ENCODE results near the gene MASP1. TPM values are rescaled to one million over a fixed set of nuclear protein-coding genes. Genes with fewer than 3 reads are reported as not detected.

The MASP1 gene
- total RNA-seq, 5 donors from 2014 or later (not counting 1 experiment from before 2014, with no cell fraction given) = 0.38 TPM; not detected in 4

DNA sequence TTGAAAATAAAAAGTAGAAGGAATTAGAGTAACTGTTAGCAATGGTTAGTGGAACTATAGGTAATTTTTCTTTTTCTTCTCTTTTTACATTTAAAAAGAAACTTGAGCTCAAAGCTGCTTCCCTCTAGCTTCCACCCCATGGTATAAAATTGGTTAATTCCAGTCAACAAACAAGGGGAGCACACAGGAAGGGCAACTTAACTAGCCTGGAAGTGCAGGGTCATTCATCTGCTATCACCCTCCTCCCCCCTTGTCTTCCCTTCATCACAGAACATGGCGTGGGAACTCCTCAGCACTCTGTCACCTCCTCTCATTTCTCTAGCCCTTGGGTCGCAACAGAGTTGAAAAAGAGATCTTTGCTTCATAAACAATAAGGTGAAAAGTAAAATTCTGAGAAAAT, 20.0 kb downstream of the MASP1 start:
- Mint-ChIP-seq H3K36me3 (no peaks in the 10 kb centered on the region), H3K4me1 (no peaks in the 10 kb centered on the region), H3K9me3 (peaks cover 7 to 18% (median 16%) of the 10 kb centered on the region in 3 donors), H3K4me3 (no peak overlapping the region), H3K27me3 (peaks cover 15 to 33% of the 10 kb centered on the region in 2 donors), H3K27ac (no peak overlapping the region)
- no peak overlapping the region for H3K27ac ChIP-seq (ENCODE audit: low read length)
- H3K4me1 ChIP-seq (ENCODE audit: control insufficient read depth in 1 of 2, extremely low read depth in 1 of 2, insufficient read depth in 2 of 2, low read length in 2 of 2) = no peaks in the 10 kb centered on the region
- no peaks in the 10 kb centered on the region for H3K9me3 ChIP-seq
- POLR2A ChIA-PET = no interaction called here
- peaks cover 0 to 3% of the 10 kb centered on the region in 2 experiments for H3K27me3 ChIP-seq (replicated peaks in 1 of 2; ENCODE audit: control insufficient read depth in 2 of 2, extremely low read depth in 1 of 2, insufficient read depth in 2 of 2, low read length in 1 of 2)
- no peak for DNase-seq
- no peaks in the 10 kb centered on the region for H3K36me3 ChIP-seq (ENCODE audit: control insufficient read depth in 2 of 2, extremely low read depth in 1 of 2, insufficient read depth in 1 of 2, low read length in 1 of 2)
- CTCF ChIA-PET = no interaction called here
- WGBS (ENCODE audit: insufficient coverage) = no CpG with 5 or more reads among the region's 2 CpGs
- no peak for ATAC-seq (replicated peaks in 1 of 4)
- no peak overlapping the region for H3K4me3 ChIP-seq (ENCODE audit: control insufficient read depth in 1 of 2, extremely low read depth in 1 of 2, low read length in 1 of 2)

DNA sequence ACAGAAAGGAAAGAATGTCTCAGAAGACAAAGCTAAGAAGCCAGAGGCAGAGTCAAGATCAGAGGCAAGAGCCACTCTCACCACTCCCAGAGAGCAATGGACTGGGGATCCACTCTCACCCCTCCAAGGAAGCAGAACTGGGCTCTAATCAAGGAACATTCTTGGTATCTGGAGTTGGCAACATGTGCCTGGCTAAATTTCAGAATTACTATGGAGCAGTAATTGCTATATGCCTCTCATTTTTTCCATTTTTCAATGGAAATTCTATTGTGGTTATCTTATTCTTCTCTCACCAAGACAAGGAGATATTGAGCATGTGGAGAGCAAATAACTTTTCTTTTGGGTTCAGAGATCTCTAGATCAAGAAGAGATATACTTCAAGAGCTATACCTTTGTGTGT, 22.1 kb downstream of the MASP1 start:
- Histone ChIP-seq H3K36me3 (ENCODE audit: control insufficient read depth in 2 of 2, extremely low read depth in 1 of 2, insufficient read depth in 1 of 2, low read length in 1 of 2) (no peaks in the 10 kb centered on the region), H3K27me3 (replicated peaks in 1 of 2; ENCODE audit: control insufficient read depth in 2 of 2, extremely low read depth in 1 of 2, insufficient read depth in 2 of 2, low read length in 1 of 2) (peaks cover 0 to 3% of the 10 kb centered on the region in 2 experiments), H3K27ac (ENCODE audit: low read length) (no peak overlapping the region), H3K4me3 (ENCODE audit: control insufficient read depth in 1 of 2, extremely low read depth in 1 of 2, low read length in 1 of 2) (no peak overlapping the region), H3K9me3 (no peaks in the 10 kb centered on the region), H3K4me1 (ENCODE audit: control insufficient read depth in 1 of 2, extremely low read depth in 1 of 2, insufficient read depth in 2 of 2, low read length in 2 of 2) (no peaks in the 10 kb centered on the region)
- ATAC-seq (replicated peaks in 1 of 4) = no peak
- ChIA-PET CTCF (no interaction called here), POLR2A (no interaction called here)
- no peak overlapping the region for H3K27ac Mint-ChIP-seq
- DNase-seq = no peak
- no peaks in the 10 kb centered on the region for H3K4me1 Mint-ChIP-seq
- H3K27me3 Mint-ChIP-seq = peaks cover 25 to 51% of the 10 kb centered on the region in 2 donors
- no peak overlapping the region for H3K4me3 Mint-ChIP-seq
- H3K9me3 Mint-ChIP-seq = peaks cover 7 to 18% (median 16%) of the 10 kb centered on the region in 3 donors
- H3K36me3 Mint-ChIP-seq = no peaks in the 10 kb centered on the region

DNA sequence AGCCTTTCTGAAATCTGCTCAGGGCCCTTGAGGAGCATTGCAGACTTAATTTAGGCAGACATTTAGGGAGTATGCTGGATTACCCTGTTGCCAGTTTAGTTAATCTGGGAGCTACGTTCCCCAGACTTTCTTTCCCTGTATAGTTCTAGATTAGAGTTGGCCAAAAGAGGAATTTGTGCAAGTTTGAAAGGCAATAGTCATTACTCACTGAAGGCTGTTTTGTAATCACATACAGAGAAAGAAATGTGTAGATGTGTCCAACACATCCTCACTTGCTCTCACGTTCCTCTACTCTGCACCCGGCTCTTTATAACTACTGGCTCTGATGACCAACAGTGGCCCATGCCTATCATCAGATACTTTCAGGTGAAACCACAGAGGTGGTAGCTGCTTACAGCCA, 24.2 kb downstream of the MASP1 start:
- Histone ChIP-seq H3K4me3 (ENCODE audit: control insufficient read depth in 1 of 2, extremely low read depth in 1 of 2, low read length in 1 of 2) (no peak overlapping the region), H3K4me1 (ENCODE audit: control insufficient read depth in 1 of 2, extremely low read depth in 1 of 2, insufficient read depth in 2 of 2, low read length in 2 of 2) (no peaks in the 10 kb centered on the region), H3K9me3 (no peaks in the 10 kb centered on the region), H3K27me3 (replicated peaks in 1 of 2; ENCODE audit: control insufficient read depth in 2 of 2, extremely low read depth in 1 of 2, insufficient read depth in 2 of 2, low read length in 1 of 2) (peaks cover 0 to 3% of the 10 kb centered on the region in 2 experiments), H3K36me3 (ENCODE audit: control insufficient read depth in 2 of 2, extremely low read depth in 1 of 2, insufficient read depth in 1 of 2, low read length in 1 of 2) (no peaks in the 10 kb centered on the region), H3K27ac (ENCODE audit: low read length) (no peak overlapping the region)
- POLR2A ChIA-PET = no interaction called here
- no peaks in the 10 kb centered on the region for H3K4me1 Mint-ChIP-seq
- H3K9me3 Mint-ChIP-seq = peaks cover 7 to 18% (median 16%) of the 10 kb centered on the region in 3 donors
- CTCF ChIA-PET = no interaction called here
- H3K36me3 Mint-ChIP-seq = no peaks in the 10 kb centered on the region
- H3K27ac Mint-ChIP-seq = no peak overlapping the region
- ATAC-seq (replicated peaks in 1 of 4) = no peak
- 80% methylated on average over 2 of the region's 3 CpGs for WGBS (ENCODE audit: insufficient coverage)
- peaks cover 25 to 60% of the 10 kb centered on the region in 2 donors for H3K27me3 Mint-ChIP-seq
- no peak overlapping the region for H3K4me3 Mint-ChIP-seq
- DNase-seq = no peak

DNA sequence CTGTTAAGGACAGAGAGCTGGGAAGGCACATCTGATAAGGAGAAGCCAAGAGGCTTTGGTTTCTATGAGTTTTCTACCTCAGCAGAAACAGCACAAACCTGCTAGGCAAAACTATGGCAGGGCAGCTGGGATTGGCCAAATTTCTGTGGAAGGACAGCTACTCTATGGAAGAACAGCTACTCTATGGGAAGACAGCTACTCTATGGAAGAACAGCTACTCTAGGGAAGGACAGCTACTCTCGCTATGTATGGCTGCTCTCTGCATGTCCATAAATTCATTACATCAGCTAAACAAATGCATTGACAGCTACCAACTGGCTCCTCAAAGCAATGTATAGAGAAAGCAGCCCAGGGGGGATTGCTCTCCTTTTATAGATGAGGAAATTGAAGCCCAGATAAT, 24.8 kb downstream of the MASP1 start:
- Mint-ChIP-seq H3K36me3 (no peaks in the 10 kb centered on the region), H3K27me3 (peaks cover 27 to 60% of the 10 kb centered on the region in 2 donors), H3K9me3 (peaks cover 7 to 18% (median 16%) of the 10 kb centered on the region in 3 donors), H3K27ac (no peak overlapping the region), H3K4me3 (no peak overlapping the region), H3K4me1 (no peaks in the 10 kb centered on the region)
- peaks cover 0 to 3% of the 10 kb centered on the region in 2 experiments for H3K27me3 ChIP-seq (replicated peaks in 1 of 2; ENCODE audit: control insufficient read depth in 2 of 2, extremely low read depth in 1 of 2, insufficient read depth in 2 of 2, low read length in 1 of 2)
- DNase-seq = no peak
- WGBS (ENCODE audit: insufficient coverage) = no CpG with 5 or more reads among the region's 1 CpG
- CTCF ChIA-PET = no interaction called here
- no peak overlapping the region for H3K4me3 ChIP-seq (ENCODE audit: control insufficient read depth in 1 of 2, extremely low read depth in 1 of 2, low read length in 1 of 2)
- no peak for ATAC-seq (replicated peaks in 1 of 4)
- POLR2A ChIA-PET = interaction anchor here in 1 of 2 donors (0.7 kb wide), 1 partner anchor 1244 kb away, joined by 3 read pairs; no protein-coding TSS in a partner anchor
- H3K27ac ChIP-seq (ENCODE audit: low read length) = no peak overlapping the region
- H3K36me3 ChIP-seq (ENCODE audit: control insufficient read depth in 2 of 2, extremely low read depth in 1 of 2, insufficient read depth in 1 of 2, low read length in 1 of 2) = no peaks in the 10 kb centered on the region
- H3K9me3 ChIP-seq = no peaks in the 10 kb centered on the region
- no peaks in the 10 kb centered on the region for H3K4me1 ChIP-seq (ENCODE audit: control insufficient read depth in 1 of 2, extremely low read depth in 1 of 2, insufficient read depth in 2 of 2, low read length in 2 of 2)

DNA sequence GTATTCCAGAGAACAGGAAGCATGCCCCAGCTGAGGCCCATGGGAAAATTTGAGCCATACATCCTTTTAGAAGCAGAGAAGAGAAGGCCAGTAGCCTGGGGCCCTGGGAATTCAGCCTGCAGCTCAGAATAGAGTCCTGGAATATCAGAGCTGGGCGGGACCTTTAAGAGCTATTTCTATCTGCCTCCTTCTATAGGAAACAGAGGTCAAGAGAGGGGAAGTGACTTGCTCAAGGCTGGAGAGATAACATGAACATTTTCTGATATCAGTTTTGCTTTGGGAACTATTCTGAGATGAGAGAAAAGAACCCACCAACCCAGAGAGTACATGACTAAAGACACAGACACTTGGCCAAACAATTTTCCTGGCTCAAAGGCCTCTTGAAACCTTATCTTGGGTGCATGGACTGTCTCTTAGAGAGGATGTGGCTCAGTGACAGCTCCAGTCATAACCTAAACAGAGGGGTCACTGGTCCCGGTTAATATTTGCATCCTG, 26.0 kb downstream of the MASP1 start:
- peaks cover 0 to 3% of the 10 kb centered on the region in 2 experiments for H3K27me3 ChIP-seq (replicated peaks in 1 of 2; ENCODE audit: control insufficient read depth in 2 of 2, extremely low read depth in 1 of 2, insufficient read depth in 2 of 2, low read length in 1 of 2)
- ATAC-seq (replicated peaks in 1 of 4) (no peak), DNase-seq (no peak)
- POLR2A ChIA-PET = no interaction called here
- H3K36me3 ChIP-seq (ENCODE audit: control insufficient read depth in 2 of 2, extremely low read depth in 1 of 2, insufficient read depth in 1 of 2, low read length in 1 of 2) = no peaks in the 10 kb centered on the region
- no peaks in the 10 kb centered on the region for H3K36me3 Mint-ChIP-seq
- H3K9me3 Mint-ChIP-seq = peaks cover 6 to 17% (median 15%) of the 10 kb centered on the region in 3 donors
- WGBS (ENCODE audit: insufficient coverage) = no CpG with 5 or more reads among the region's 2 CpGs
- H3K27ac Mint-ChIP-seq = no peak overlapping the region
- H3K9me3 ChIP-seq = no peaks in the 10 kb centered on the region
- no peak overlapping the region for H3K27ac ChIP-seq (ENCODE audit: low read length)
- CTCF ChIA-PET = no interaction called here
- no peak overlapping the region for H3K4me3 Mint-ChIP-seq
- peaks cover 32 to 63% of the 10 kb centered on the region in 2 donors for H3K27me3 Mint-ChIP-seq
- H3K4me1 Mint-ChIP-seq = no peaks in the 10 kb centered on the region
- H3K4me3 ChIP-seq (ENCODE audit: control insufficient read depth in 1 of 2, extremely low read depth in 1 of 2, low read length in 1 of 2) = no peak overlapping the region
- H3K4me1 ChIP-seq (ENCODE audit: control insufficient read depth in 1 of 2, extremely low read depth in 1 of 2, insufficient read depth in 2 of 2, low read length in 2 of 2) = no peaks in the 10 kb centered on the region

DNA sequence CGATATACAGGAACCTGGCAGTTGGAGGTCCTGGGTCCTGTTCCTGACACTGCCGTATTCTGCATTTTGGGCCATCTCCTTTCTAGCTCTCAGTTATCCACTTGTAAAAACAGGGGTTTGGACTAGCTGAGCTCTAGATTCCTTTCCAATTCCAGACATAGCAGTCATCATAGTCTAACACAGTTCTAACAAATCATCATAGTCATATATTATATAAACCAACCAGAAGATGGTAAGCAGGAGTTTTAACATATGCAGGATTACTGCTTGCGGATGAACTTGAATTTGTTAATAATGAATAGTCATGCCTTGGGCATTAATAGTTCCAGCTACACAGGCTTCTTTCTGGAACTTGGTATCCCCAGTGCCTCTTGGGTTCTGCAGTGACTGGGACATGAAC, 26.6 kb downstream of the MASP1 start:
- no CpG with 5 or more reads among the region's 3 CpGs for WGBS (ENCODE audit: insufficient coverage)
- no peaks in the 10 kb centered on the region for H3K36me3 Mint-ChIP-seq
- DNase-seq = no peak
- ChIA-PET CTCF (no interaction called here), POLR2A (no interaction called here)
- H3K36me3 ChIP-seq (ENCODE audit: control insufficient read depth in 2 of 2, extremely low read depth in 1 of 2, insufficient read depth in 1 of 2, low read length in 1 of 2) = no peaks in the 10 kb centered on the region
- H3K27me3 Mint-ChIP-seq = peaks cover 31 to 58% of the 10 kb centered on the region in 2 donors
- H3K9me3 ChIP-seq = no peaks in the 10 kb centered on the region
- no peaks in the 10 kb centered on the region for H3K4me1 ChIP-seq (ENCODE audit: control insufficient read depth in 1 of 2, extremely low read depth in 1 of 2, insufficient read depth in 2 of 2, low read length in 2 of 2)
- ATAC-seq (replicated peaks in 1 of 4) = no peak
- H3K9me3 Mint-ChIP-seq = peaks cover 0 to 11% (median 9%) of the 10 kb centered on the region in 3 donors
- no peak overlapping the region for H3K4me3 Mint-ChIP-seq
- no peak overlapping the region for H3K27ac ChIP-seq (ENCODE audit: low read length)
- no peaks in the 10 kb centered on the region for H3K4me1 Mint-ChIP-seq
- peaks cover 0 to 3% of the 10 kb centered on the region in 2 experiments for H3K27me3 ChIP-seq (replicated peaks in 1 of 2; ENCODE audit: control insufficient read depth in 2 of 2, extremely low read depth in 1 of 2, insufficient read depth in 2 of 2, low read length in 1 of 2)
- no peak overlapping the region for H3K27ac Mint-ChIP-seq
- no peak overlapping the region for H3K4me3 ChIP-seq (ENCODE audit: control insufficient read depth in 1 of 2, extremely low read depth in 1 of 2, low read length in 1 of 2)

DNA sequence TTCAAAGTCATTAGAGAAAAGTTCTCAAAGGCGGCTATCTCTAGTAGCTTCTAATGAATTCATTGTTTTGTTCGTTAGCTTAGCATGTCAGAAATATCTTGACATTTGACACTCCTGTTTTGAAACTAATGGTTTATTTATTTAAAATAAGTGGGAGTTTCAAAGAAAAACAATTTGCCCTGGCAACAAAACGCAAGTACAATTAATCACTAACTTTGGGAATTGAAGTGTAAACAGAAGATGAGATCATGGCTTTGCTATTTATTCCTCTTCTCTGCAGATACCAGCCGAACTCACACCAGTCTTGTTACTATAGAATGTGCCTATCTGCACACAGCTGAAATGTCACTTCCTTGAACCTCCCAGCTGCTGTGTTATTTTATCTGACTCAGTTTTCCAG, 27.5 kb downstream of the MASP1 start:
- POLR2A ChIA-PET = no interaction called here
- Histone ChIP-seq H3K27ac (ENCODE audit: low read length) (no peak overlapping the region), H3K4me3 (ENCODE audit: control insufficient read depth in 1 of 2, extremely low read depth in 1 of 2, low read length in 1 of 2) (no peak overlapping the region), H3K4me1 (ENCODE audit: control insufficient read depth in 1 of 2, extremely low read depth in 1 of 2, insufficient read depth in 2 of 2, low read length in 2 of 2) (no peaks in the 10 kb centered on the region), H3K27me3 (replicated peaks in 1 of 2; ENCODE audit: control insufficient read depth in 2 of 2, extremely low read depth in 1 of 2, insufficient read depth in 2 of 2, low read length in 1 of 2) (peaks cover 0 to 3% of the 10 kb centered on the region in 2 experiments), H3K36me3 (ENCODE audit: control insufficient read depth in 2 of 2, extremely low read depth in 1 of 2, insufficient read depth in 1 of 2, low read length in 1 of 2) (no peaks in the 10 kb centered on the region), H3K9me3 (no peaks in the 10 kb centered on the region)
- H3K9me3 Mint-ChIP-seq = peaks cover 0 to 3% (median under 1%) of the 10 kb centered on the region in 3 donors
- H3K4me1 Mint-ChIP-seq = no peaks in the 10 kb centered on the region
- DNase-seq (no peak), ATAC-seq (replicated peaks in 1 of 4) (no peak)
- whole genome bisulfite sequencing (ENCODE audit: insufficient coverage) = no CpG with 5 or more reads among the region's 4 CpGs
- CTCF ChIA-PET = interaction anchor here in 1 of 2 donors (0.7 kb wide), 1 partner anchor 31 kb away, joined by 3 read pairs; no protein-coding TSS in a partner anchor
- H3K27ac Mint-ChIP-seq = no peak overlapping the region
- H3K4me3 Mint-ChIP-seq = no peak overlapping the region
- H3K36me3 Mint-ChIP-seq = no peaks in the 10 kb centered on the region
- H3K27me3 Mint-ChIP-seq = peaks cover 36 to 54% of the 10 kb centered on the region in 2 donors
